ENCODE measurements around the gene TPP2.

TPP2 gene

GRCh38 chr13:102679449-102680132 lies 82.8 kb downstream of the TPP2 start:
- no peak for DNase-seq
- Histone ChIP-seq H3K4me1 (no peaks in the 10 kb centered on the region), H3K9me3 (no peaks in the 10 kb centered on the region), H3K4me3 (ENCODE audit: low read depth, low read length) (no peak overlapping the region), H3K27me3 (no peaks in the 10 kb centered on the region), H3K36me3 (peaks cover 44% of the 10 kb centered on the region)
- TF ChIP-seq CTCF (IDR thresholded peaks at IDR 0.05; ENCODE audit: low read depth, low read length), result no peak

- H3K9me3 ChIP-seq, result no peaks in the 10 kb centered on the region
- H3K4me1 ChIP-seq, result no peaks in the 10 kb centered on the region
- no peaks in the 10 kb centered on the region for H3K27me3 ChIP-seq
- H3K4me3 ChIP-seq (ENCODE audit: low read depth, low read length), result no peak overlapping the region
- H3K36me3 ChIP-seq, result peaks cover 38% of the 10 kb centered on the region
- no peak for TF ChIP-seq CTCF (IDR thresholded peaks at IDR 0.05; ENCODE audit: low read depth, low read length)
- no peak for DNase-seq
Measured at GRCh38 chr13:102680133-102680717, 83.4 kb downstream of the TPP2 start.

- Histone ChIP-seq H3K9me3 (no peaks in the 10 kb centered on the region), H3K27me3 (no peaks in the 10 kb centered on the region), H3K4me1 (no peaks in the 10 kb centered on the region), H3K4me3 (ENCODE audit: low read depth, low read length) (no peak overlapping the region), H3K36me3 (peaks cover 34% of the 10 kb centered on the region)
- DNase-seq, result no peak
- TF ChIP-seq CTCF (IDR thresholded peaks at IDR 0.05; ENCODE audit: low read depth, low read length), result no peak
Measured at GRCh38 chr13:102680842-102681740, 84.3 kb downstream of the TPP2 start.

- TF ChIP-seq CTCF (IDR thresholded peaks at IDR 0.05; ENCODE audit: low read depth, low read length), result no peak
- no peak overlapping the region for H3K4me3 ChIP-seq (ENCODE audit: low read depth, low read length)
- peaks cover 23% of the 10 kb centered on the region for H3K36me3 ChIP-seq
- no peaks in the 10 kb centered on the region for H3K9me3 ChIP-seq
- DNase-seq, result no peak
- H3K4me1 ChIP-seq, result no peaks in the 10 kb centered on the region
- H3K27me3 ChIP-seq, result no peaks in the 10 kb centered on the region
Measured at GRCh38 chr13:102682211-102682610, 85.4 kb downstream of the TPP2 start.

DNA sequence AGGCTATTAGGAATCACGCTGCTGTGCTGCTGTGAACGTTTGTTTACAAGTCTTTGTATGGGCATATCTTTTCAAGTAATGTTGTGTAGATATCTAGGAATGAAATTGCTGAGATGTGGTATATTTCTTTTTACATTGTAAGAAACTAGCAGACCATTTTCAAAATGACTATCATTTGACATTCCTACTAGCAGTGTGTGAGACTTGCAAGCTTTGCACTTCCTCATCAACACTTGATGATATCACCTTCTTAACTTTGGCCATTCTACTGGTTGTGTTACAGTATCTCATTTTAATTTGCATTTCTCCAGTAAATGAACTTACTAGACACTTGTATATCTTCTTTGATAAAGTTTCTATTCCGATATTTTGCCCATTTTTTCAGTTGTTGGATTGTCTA lies 85.9 kb downstream of the TPP2 start:
- no peak for TF ChIP-seq CTCF (IDR thresholded peaks at IDR 0.05; ENCODE audit: low read depth, low read length)
- Histone ChIP-seq H3K27me3 (no peaks in the 10 kb centered on the region), H3K36me3 (peaks cover 18% of the 10 kb centered on the region), H3K9me3 (no peaks in the 10 kb centered on the region), H3K4me3 (ENCODE audit: low read depth, low read length) (no peak overlapping the region), H3K4me1 (no peaks in the 10 kb centered on the region)
- DNase-seq, result no peak
